Neural cell (in vitro differentiated cells): ENCODE measurements around the gene PROKR2. TPM values are rescaled to one million over a fixed set of nuclear protein-coding genes. Genes with fewer than 3 reads are reported as not detected.

Experiments used
- H2AFZ ChIP-seq: fragments of 200-600, 300-800 bp; sonication (generic), shearing (Covaris generic); 2 replicates; pipeline ENCODE4 v1.6.0; 2014; ENCODE audit warnings: low read depth, mild to moderate bottlenecking, antibody characterized with exemption, low read length, moderate library complexity
- H3F3A ChIP-seq: fragments of 200-600 bp; shearing (Covaris generic); 2 replicates; pipeline ENCODE4 v1.6.1; 2016; ENCODE audit warnings: mild to moderate bottlenecking, moderate library complexity, mixed read lengths, antibody characterized with exemption, low read length; ENCODE audit not compliant: insufficient read depth, poor library complexity, severe bottlenecking
- H3K27ac ChIP-seq: fragments of 200-600, 300-800 bp; sonication (generic), shearing (Covaris generic); 2 replicates; pipeline ENCODE4 v1.5.1; 2014; ENCODE audit warnings: mild to moderate bottlenecking, low read length, moderate library complexity
- H3K27me3 ChIP-seq: fragments of 300-800, 200-600 bp; sonication (generic), shearing (Covaris generic); 2 replicates; pipeline ENCODE4 v1.6.0; 2014; ENCODE audit warnings: mild to moderate bottlenecking, low read depth, low read length, moderate library complexity; ENCODE audit not compliant: insufficient read depth
- H3K36me3 ChIP-seq: fragments of 300-800, 200-600 bp; sonication (generic), shearing (Covaris generic); 2 replicates; pipeline ENCODE4 v1.5.1; 2014; ENCODE audit warnings: mild to moderate bottlenecking, antibody characterized with exemption, low read length, moderate library complexity; ENCODE audit not compliant: insufficient read depth
- H3K4me2 ChIP-seq: fragments of 300-800, 200-600 bp; sonication (generic), shearing (Covaris generic); 2 replicates; pipeline ENCODE4 v1.6.0; 2014; ENCODE audit warnings: mild to moderate bottlenecking, low read length
- H3K4me3 ChIP-seq: fragments of 300-800, 200-600 bp; sonication (generic), shearing (Covaris generic); 2 replicates; pipeline ENCODE4 v1.5.1; 2014; ENCODE audit warnings: mild to moderate bottlenecking, low read length, moderate library complexity
- H3K79me2 ChIP-seq: fragments of 200-600 bp; shearing (Covaris generic); replicated peaks from 2 replicates; pipeline ENCODE4 v1.6.0; 2014; ENCODE audit warnings: mild to moderate bottlenecking, low read length, moderate library complexity; ENCODE audit not compliant: insufficient read depth
- H3K9ac ChIP-seq: fragments of 300-800, 200-600 bp; sonication (generic), shearing (Covaris generic); 2 replicates; pipeline ENCODE4 v1.6.1; 2016; ENCODE audit warnings: mild to moderate bottlenecking, low read length, mixed read lengths
- H3K9me2 ChIP-seq: fragments of 200-600 bp; shearing (Covaris generic); 2 replicates; pipeline ENCODE4 v1.6.1; 2016; ENCODE audit warnings: mild to moderate bottlenecking, low read length, mixed read lengths; ENCODE audit not compliant: insufficient read depth
- H3K9me3 ChIP-seq: fragments of 200-600, 300-800 bp; sonication (generic), shearing (Covaris generic); 2 replicates; pipeline ENCODE4 v1.6.1; 2016; ENCODE audit warnings: mild to moderate bottlenecking, mixed run types, low read length, moderate library complexity, mixed read lengths
- H4K20me1 ChIP-seq: fragments of 200-600 bp; shearing (Covaris generic); 2 replicates; pipeline ENCODE4 v1.6.1; 2016; ENCODE audit warnings: mild to moderate bottlenecking, mixed run types; ENCODE audit not compliant: insufficient read depth
- CTCF ChIP-seq: fragments of 450-650 bp; IDR thresholded peaks from 2 replicates; pipeline ENCODE4 v1.5.1; 2014; ENCODE audit warnings: antibody characterized with exemption, mild to moderate bottlenecking, moderate library complexity; ENCODE audit not compliant: poor library complexity, severe bottlenecking
- EP300 ChIP-seq: fragments of 450-650 bp; conservative IDR thresholded peaks from 2 replicates; pipeline ENCODE4 v1.6.1; 2014; ENCODE audit warnings: antibody characterized with exemption, mild to moderate bottlenecking, moderate library complexity; ENCODE audit not compliant: poor library complexity, severe bottlenecking
- EZH2 ChIP-seq: fragments of 200-600, 300-800 bp; shearing (Covaris generic), sonication (generic); IDR thresholded peaks from 2 replicates; pipeline ENCODE4 v1.6.1; 2014; ENCODE audit warnings: antibody characterized with exemption, low read length, borderline replicate concordance, mild to moderate bottlenecking; ENCODE audit not compliant: insufficient read depth, poor library complexity, severe bottlenecking
- MXI1 ChIP-seq: fragments of 450-650 bp; conservative IDR thresholded peaks from 2 replicates; pipeline ENCODE4 v1.6.1; 2014; ENCODE audit warnings: antibody characterized with exemption, mild to moderate bottlenecking; ENCODE audit not compliant: poor library complexity, severe bottlenecking
- POLR2AphosphoS5 ChIP-seq: IDR thresholded peaks from 2 replicates; pipeline ENCODE4 v1.6.1; 2012
- RAD21 ChIP-seq: fragments of 450-650 bp; conservative IDR thresholded peaks from 2 replicates; pipeline ENCODE4 v1.6.1; 2014; ENCODE audit warnings: antibody characterized with exemption, mild to moderate bottlenecking, moderate library complexity
- REST ChIP-seq: IDR thresholded peaks from 2 replicates; pipeline ENCODE4 v1.6.1; 2012; ENCODE audit warnings: borderline replicate concordance
- SMC3 ChIP-seq: fragments of 450-650 bp; conservative IDR thresholded peaks from 2 replicates; pipeline ENCODE4 v1.6.1; 2014; ENCODE audit warnings: antibody characterized with exemption, mild to moderate bottlenecking, moderate library complexity; ENCODE audit not compliant: poor library complexity
- TAF1 ChIP-seq: IDR thresholded peaks from 2 replicates; pipeline ENCODE4 v1.6.1; 2012; ENCODE audit warnings: low read depth
- polyA plus RNA-seq: library from polyadenylated mRNA; depleted of rRNA; stranded (reverse); fragments of >200 nt; gene quantifications from 2 replicates; pipeline ENCODE4 v1.2.3, GENCODE V29; 2014

PROKR2 gene
- polyA plus RNA-seq, 1 donor from 2014 or later, result not detected

- H3K27me3 ChIP-seq, result peaks cover 15% of the 10 kb centered on the region
- no peak overlapping the region for H3K27ac ChIP-seq
- H3K9me3 ChIP-seq, result no peaks in the 10 kb centered on the region
- no peaks in the 10 kb centered on the region for H3K9me2 ChIP-seq
- no peak overlapping the region for H2AFZ ChIP-seq
- no peak overlapping the region for H3K4me2 ChIP-seq
- TF ChIP-seq CTCF, result no peak
- no peak for TF ChIP-seq EZH2
- TF ChIP-seq RAD21, result no peak
- no peak for TF ChIP-seq TAF1
- no peak for TF ChIP-seq SMC3
- no peak for TF ChIP-seq POLR2AphosphoS5
- TF ChIP-seq MXI1, result no peak
- TF ChIP-seq EP300, result no peak
- TF ChIP-seq REST, result no peak
- H4K20me1 ChIP-seq, result no peaks in the 10 kb centered on the region
- no peaks in the 10 kb centered on the region for H3K79me2 ChIP-seq
- H3K4me3 ChIP-seq, result no peak overlapping the region
- H3F3A ChIP-seq, result no peaks in the 10 kb centered on the region
- no peaks in the 10 kb centered on the region for H3K36me3 ChIP-seq
- no peak overlapping the region for H3K9ac ChIP-seq
Measured at GRCh38 chr20:5356941-5357340, 40.2 kb upstream of the PROKR2 start.

GRCh38 chr20:5354901-5355300, 38.1 kb upstream of the PROKR2 start:
- H3K9ac ChIP-seq, result no peak overlapping the region
- H3K9me3 ChIP-seq, result no peaks in the 10 kb centered on the region
- TF ChIP-seq RAD21 (no peak), CTCF (no peak), TAF1 (no peak), EP300 (no peak), POLR2AphosphoS5 (no peak), MXI1 (no peak), REST (no peak), SMC3 (no peak), EZH2 (no peak)
- no peaks in the 10 kb centered on the region for H3K79me2 ChIP-seq
- H2AFZ ChIP-seq, result no peak overlapping the region
- peaks cover 15% of the 10 kb centered on the region for H3K27me3 ChIP-seq
- H3K4me3 ChIP-seq, result no peak overlapping the region
- no peak overlapping the region for H3K4me2 ChIP-seq
- H3K36me3 ChIP-seq, result no peaks in the 10 kb centered on the region
- H3K27ac ChIP-seq, result no peak overlapping the region
- H3F3A ChIP-seq, result no peaks in the 10 kb centered on the region
- no peaks in the 10 kb centered on the region for H4K20me1 ChIP-seq
- no peaks in the 10 kb centered on the region for H3K9me2 ChIP-seq
